Heart right ventricle (tissue), 16 donors: ENCODE measurements around the gene OXGR1. TPM values are rescaled to one million over a fixed set of nuclear protein-coding genes. Genes with fewer than 3 reads are reported as not detected.

ENCODE experiments used
- ATAC-seq, 8 donors: fragments of 200-7000 bp; cut with Tn5 transposase; one replicate each; pipeline ENCODE4 v1.9.1; 2020; ENCODE audit warnings: mild to moderate bottlenecking in 8 of 8, moderate library complexity in 8 of 8, moderate number of reproducible peaks in 1 of 8
- DNase-seq, 2 donors: peaks; one replicate each; pipeline ENCODE4 v3.0.0-alpha.2; 2020
- H3K27ac ChIP-seq, 10 donors: fragments of 200-600 bp; sonication (generic) in 2 of 10; one replicate each; pipeline versions ENCODE4 v1.5.0 to v1.8.0; 2020 to 2022; ENCODE audit warnings: mild to moderate bottlenecking in 3 of 10
- H3K27me3 ChIP-seq, 7 donors: fragments of 200-600 bp; one replicate each; pipeline ENCODE4 v1.8.0; 2021 to 2022; ENCODE audit warnings: mild to moderate bottlenecking in 2 of 7
- H3K36me3 ChIP-seq, 9 donors: fragments of 200-600 bp; sonication (generic) in 1 of 9; one replicate each; pipeline versions ENCODE4 v1.5.0 to v1.8.0; 2020 to 2022; ENCODE audit warnings: mild to moderate bottlenecking in 2 of 9
- H3K4me1 ChIP-seq, 9 donors: fragments of 200-600 bp; sonication (generic) in 1 of 9; one replicate each; pipeline versions ENCODE4 v1.5.0 to v1.8.0; 2020 to 2022; ENCODE audit warnings: mild to moderate bottlenecking in 4 of 9
- H3K4me3 ChIP-seq, 10 donors: fragments of 200-600 bp; sonication (generic) in 2 of 10; one replicate each; pipeline versions ENCODE4 v1.5.0 to v1.8.0; 2020 to 2022; ENCODE audit warnings: mild to moderate bottlenecking in 7 of 10, moderate library complexity in 2 of 10
- H3K9me3 ChIP-seq, 11 donors: fragments of 200-600 bp in 10 of 11; sonication (generic) in 2 of 11; one replicate each; pipeline versions ENCODE4 v1.5.0 to v1.8.0; 2013 to 2022; ENCODE audit warnings: mild to moderate bottlenecking in 2 of 11, control low read depth in 1 of 11, moderate library complexity in 1 of 11
- CTCF ChIP-seq, 9 donors: fragments of 200-600 bp; sonication (generic) in 2 of 9; IDR thresholded peaks; one replicate each; pipeline versions ENCODE4 v1.5.0 to v1.8.0; 2021 to 2022; ENCODE audit warnings: antibody characterized with exemption in 9 of 9, mild to moderate bottlenecking in 5 of 9, moderate library complexity in 1 of 9
- WGBS, 2 donors: extraction: QIAGEN DNeasy Blood & Tissue Kit; methylation state at CpG; one replicate each; pipeline ENCODE4 v1.1.7; 2013; ENCODE audit warnings: inconsistent platforms in 1 of 2; 5-methylcytosine and 5-hydroxymethylcytosine counted together
- intact Hi-C, 10 donors: fragments of 100-400 bp; cut with DNase I; formaldehyde crosslinking; loops; one replicate each; pipeline versions ENCODE4 v1.11.1 to v1.14.2; 2022
- polyA plus RNA-seq, 2 donors: library from polyadenylated mRNA; stranded (reverse); fragments of 200-250 nt; gene quantifications; one replicate each; pipeline ENCODE4 v1.2.3, GENCODE V29; 2013
- total RNA-seq, 10 donors: library from RNA; stranded (reverse); fragmentation: NEBNext Ultra II Directional in 3 of 10; extraction: Animal tissue kit (Norgen Biotek cat#: 25700) in 3 of 10; gene quantifications; one replicate each; pipeline versions ENCODE4 v1.2.1 to v1.2.4, GENCODE V29; 2021 to 2023
- donor health status: Arrhythmogenic right ventricular cardiomyopathy.
- donor health status: ischemic (EF 13 %, LVEDD 7.1; RV severe dilation, severe dysfunction).
- donor health status: healthy with polysubstance abuse.
- donor health status: DM: no; HTN: yes; CAD: no.
- donor health status: DM: no; HTN: no; CAD: no.
- donor health status: ischemic (EF 25% LVEDD 6.9; RV normal size, moderate dysfunction).
- donor health status: ischemic (EF 25% LVEDD 5.7; RV mildly dilated, moderate dysfunction).
- donor health status: healthy.
- donor health status: DM: yes; HTN: yes; CAD: no.
- donor health status: Ischemic cardiomyopathy.
- donor health status: ischemic (EF 35%, LVEDD 5.7; RV mildly dilated, moderate dysfunction).
- donor health status: nonischemic (EF 11% LVEDD 7.7; RV severe dilation, severe dysfunction).
- donor health status: DM: yes; HTN: yes; CAD: no.
- donor health status: PGD.
- donor health status: ischemic (EF 29% LVEDD 5.4; RV normal size, mild dysfunction).
- donor health status: nonischemic (EF 23%, LVEDD 6.1; RV moderate dilation, normal function).

Gene OXGR1
- total and polyA plus RNA-seq, 12 donors, result 0.06 to 0.28 (median 0.21) TPM; not detected in 7

DNA sequence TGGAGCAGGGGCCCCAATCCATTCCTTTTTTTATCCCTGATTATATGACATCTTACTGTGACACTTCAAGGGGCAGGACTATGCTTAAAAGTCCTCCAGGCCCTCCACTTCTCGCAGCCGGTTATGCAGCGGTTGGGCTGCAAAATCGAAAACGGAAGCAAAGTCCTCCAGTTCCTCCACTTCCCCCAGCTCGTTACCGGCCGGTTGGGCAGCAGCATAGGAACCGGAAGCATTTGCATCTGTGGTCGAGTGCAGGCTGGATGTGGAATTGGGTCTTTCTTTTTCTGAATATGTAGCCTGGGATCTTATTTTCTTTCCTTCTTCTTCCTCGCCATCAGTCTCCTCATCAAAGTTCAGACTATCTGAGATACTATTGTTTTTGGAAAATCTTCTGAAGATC is 46.1 kb downstream of the OXGR1 start:
- H3K27me3 ChIP-seq, result peaks cover 0 to 24% (median 0%) of the 10 kb centered on the region in 7 donors
- ATAC-seq, result no peak
- intact Hi-C loops, result loop anchor here in 1 of 10 donors (10.0 kb wide), 1 partner anchor 133 kb away; no protein-coding TSS in a partner anchor
- no peak overlapping the region for H3K27ac ChIP-seq
- H3K4me3 ChIP-seq, result no peak overlapping the region
- H3K4me1 ChIP-seq, result no peaks in the 10 kb centered on the region
- H3K36me3 ChIP-seq, result no peaks in the 10 kb centered on the region
- no peak for TF ChIP-seq CTCF (IDR thresholded peaks at IDR 0.05)
- DNase-seq, result no peak
- no peaks in the 10 kb centered on the region for H3K9me3 ChIP-seq
- 85 to 89% methylated on average over 11 of the region's 11 CpGs for WGBS, 2 donors

- no peak for DNase-seq
- WGBS, 2 donors, result 94 to 95% methylated on average over 27 of the region's 27 CpGs
- no peak overlapping the region for H3K27ac ChIP-seq
Measured at GRCh38 chr13:96947343-96947910, 46.8 kb downstream of the OXGR1 start.

GRCh38 chr13:96946709-96947311 is 47.5 kb downstream of the OXGR1 start:
- Histone ChIP-seq H3K36me3 (no peaks in the 10 kb centered on the region), H3K4me3 (no peak overlapping the region), H3K27me3 (peaks cover 0 to 19% (median 0%) of the 10 kb centered on the region in 7 donors), H3K4me1 (no peaks in the 10 kb centered on the region), H3K9me3 (no peaks in the 10 kb centered on the region), H3K27ac (no peak overlapping the region)
- WGBS, 2 donors, result 42 to 50% methylated on average over 10 of the region's 10 CpGs
- intact Hi-C loops, result loop anchor here in 1 of 10 donors (10.0 kb wide), 1 partner anchor 132 kb away; no protein-coding TSS in a partner anchor
- DNase-seq (no peak), ATAC-seq (no peak)
- no peak for TF ChIP-seq CTCF (IDR thresholded peaks at IDR 0.05)

More at GRCh38 chr13:96947343-96947910, 46.8 kb downstream of the OXGR1 start:
- H3K9me3 ChIP-seq, result no peaks in the 10 kb centered on the region
- no peaks in the 10 kb centered on the region for H3K36me3 ChIP-seq
- intact Hi-C loops, result loop anchor here in 1 of 10 donors (10.0 kb wide), 1 partner anchor 133 kb away; no protein-coding TSS in a partner anchor
- TF ChIP-seq CTCF (IDR thresholded peaks at IDR 0.05), result no peak
- peaks cover 0 to 19% (median 0%) of the 10 kb centered on the region in 7 donors for H3K27me3 ChIP-seq
- H3K4me1 ChIP-seq, result no peaks in the 10 kb centered on the region
- H3K4me3 ChIP-seq, result no peak overlapping the region
- ATAC-seq, result no peak

DNA sequence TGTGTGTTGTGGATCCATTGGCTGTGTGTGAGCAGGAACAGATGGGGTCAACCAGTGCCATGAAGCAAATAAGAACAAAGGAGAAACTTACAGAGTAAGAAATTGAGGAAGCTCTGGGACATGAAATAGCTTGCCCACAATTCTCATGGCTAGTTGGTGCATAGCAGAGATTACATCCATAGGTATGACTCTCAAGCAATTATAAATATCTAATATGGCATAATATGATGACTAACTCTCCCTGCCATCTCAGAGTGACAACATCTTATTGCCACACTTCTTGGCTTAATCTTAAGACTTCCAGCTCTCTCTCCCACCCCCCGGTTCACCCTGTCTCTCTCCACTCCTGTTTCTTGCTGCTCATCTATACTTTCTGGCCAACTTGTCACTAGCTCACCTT is 53.3 kb downstream of the OXGR1 start:
- WGBS, 2 donors, result 84 to 88% methylated on average over 1 of the region's 1 CpG
- intact Hi-C loops, result loop anchor here in 1 of 10 donors (10.0 kb wide), 1 partner anchor 126 kb away; no protein-coding TSS in a partner anchor
- Histone ChIP-seq H3K36me3 (no peaks in the 10 kb centered on the region), H3K27ac (no peak overlapping the region), H3K27me3 (peaks cover 0 to 8% (median 0%) of the 10 kb centered on the region in 7 donors), H3K9me3 (no peaks in the 10 kb centered on the region), H3K4me3 (no peak overlapping the region), H3K4me1 (no peaks in the 10 kb centered on the region)
- TF ChIP-seq CTCF (IDR thresholded peaks at IDR 0.05), result no peak
- DNase-seq, result no peak
- ATAC-seq, result no peak
